Keratinocyte (primary cell): ENCODE measurements around the gene GPC1. TPM values are rescaled to one million over a fixed set of nuclear protein-coding genes. Genes with fewer than 3 reads are reported as not detected.

Experiments used
- DNase-seq: peaks from one replicate; pipeline ENCODE4 v3.0.0-alpha.2; 2011; ENCODE audit warnings: low read depth, missing footprints, low spot score
- FAIRE-seq: peaks from 2 replicates; lab custom pipeline; 2011; peaks lifted over from hg19 to GRCh38; lab: Jason Lieb, UNC
- H2AFZ ChIP-seq: 2 replicates; pipeline ENCODE4 v1.6.0; 2012; ENCODE audit warnings: low read length, control low read depth, inconsistent platforms; ENCODE audit not compliant: control insufficient read depth
- H3K27ac ChIP-seq: 2 replicates; pipeline ENCODE4 v1.5.1; 2011; ENCODE audit warnings: low read length; ENCODE audit not compliant: control insufficient read depth, insufficient read depth
- H3K27me3 ChIP-seq: 3 replicates; pipeline ENCODE4 v1.6.0; 2011; ENCODE audit warnings: low read length; ENCODE audit not compliant: control insufficient read depth, insufficient read depth; ENCODE audit errors: extremely low read depth
- H3K36me3 ChIP-seq, 2 experiments: 2 replicates in 1 of 2; 3 replicates in 1 of 2; pipeline ENCODE4 v1.5.1; 2011; ENCODE audit warnings: low read length in 2 of 2, mild to moderate bottlenecking in 1 of 2; ENCODE audit not compliant: control insufficient read depth in 2 of 2, insufficient read depth in 2 of 2; ENCODE audit errors: extremely low read depth in 1 of 2
- H3K4me1 ChIP-seq: 3 replicates; pipeline ENCODE4 v1.5.1; 2011; ENCODE audit warnings: low read length; ENCODE audit not compliant: control insufficient read depth, insufficient read depth; ENCODE audit errors: extremely low read depth
- H3K4me2 ChIP-seq: 3 replicates; pipeline ENCODE4 v1.6.0; 2011; ENCODE audit warnings: low read depth, low read length; ENCODE audit not compliant: control insufficient read depth, insufficient read depth; ENCODE audit errors: extremely low read depth
- H3K4me3 ChIP-seq, 3 experiments: fragments of 200-600 bp in 1 of 3; sonication (generic) in 1 of 3; 2 replicates in 2 of 3; 3 replicates in 1 of 3; pipeline ENCODE4 v1.5.1; 2011 to 2016; ENCODE audit warnings: low read length in 3 of 3, mild to moderate bottlenecking in 3 of 3, control low read depth in 2 of 3, inconsistent platforms in 1 of 3, low read depth in 1 of 3, mixed read lengths in 1 of 3, mixed run types in 1 of 3, moderate library complexity in 1 of 3; ENCODE audit not compliant: control insufficient read depth in 2 of 3, insufficient read depth in 2 of 3; ENCODE audit errors: extremely low read depth in 1 of 3
- H3K79me2 ChIP-seq: 2 replicates; pipeline ENCODE4 v1.6.0; 2012; ENCODE audit warnings: low read length; ENCODE audit not compliant: control insufficient read depth, insufficient read depth
- H3K9ac ChIP-seq: 3 replicates; pipeline ENCODE4 v1.6.0; 2011; ENCODE audit warnings: low read length; ENCODE audit not compliant: control insufficient read depth, insufficient read depth; ENCODE audit errors: extremely low read depth
- H3K9me1 ChIP-seq: 3 replicates; pipeline ENCODE4 v1.6.0; 2011; ENCODE audit warnings: low read length; ENCODE audit not compliant: control insufficient read depth, insufficient read depth; ENCODE audit errors: extremely low read depth
- H3K9me3 ChIP-seq: 2 replicates; pipeline ENCODE4 v1.5.1; 2012; ENCODE audit warnings: low read depth, low read length; ENCODE audit not compliant: control insufficient read depth
- H4K20me1 ChIP-seq: 3 replicates; pipeline ENCODE4 v1.6.0; 2011; ENCODE audit warnings: low read length; ENCODE audit not compliant: control insufficient read depth, insufficient read depth; ENCODE audit errors: extremely low read depth
- EZH2 ChIP-seq: IDR thresholded peaks from one replicate; pipeline ENCODE4 v1.6.1; 2012; ENCODE audit warnings: inconsistent platforms, mild to moderate bottlenecking, low read length, moderate library complexity
- dilution Hi-C: fragments of 300-500 bp; cut with MboI; formaldehyde crosslinking; loops from one replicate; pipeline ENCODE4 v1.7.0; 2020; ENCODE audit warnings: low sequenced_read_pairs; ENCODE audit not compliant: extremely low pct_ligation_motif_present
- polyA plus RNA-seq, 5 experiments: library from polyadenylated mRNA; depleted of rRNA in 3 of 5; stranded (reverse) in 3 of 5; stranded (forward) in 1 of 5; unstranded in 1 of 5; fragments of >200 nt; gene quantifications; 1 replicate in 1 of 5; 2 replicates in 3 of 5; 3 replicates in 1 of 5; pipeline versions ENCODE4 v1.2.1 to v1.2.3, GENCODE V29; 2011 to 2012; ENCODE audit warnings: missing spikeins in 2 of 5, low read depth in 1 of 5, low replicate concordance in 1 of 5
- TF ChIP-seq, protein P1 (sequence below), 3 experiments: IDR thresholded peaks in 1 of 3; conservative IDR thresholded peaks in 1 of 3; optimal IDR thresholded peaks in 1 of 3; 2 replicates in 2 of 3; 3 replicates in 1 of 3; pipeline versions ENCODE3 to v1.5.1; 2011; ENCODE audit warnings: low read length in 3 of 3, mild to moderate bottlenecking in 3 of 3, moderate library complexity in 2 of 3, control low read depth in 1 of 3, inconsistent platforms in 1 of 3; ENCODE audit not compliant: insufficient read depth in 2 of 3; ENCODE audit errors: extremely low read depth in 1 of 3

Gene GPC1
- polyA plus RNA-seq, 1 donor (not counting 4 experiments of a cell fraction or from before 2014, with no cell fraction given), result 46.6 TPM

GRCh38 chr2:240412975-240413812 is 22.3 kb upstream of the GPC1 start:
- no peak for FAIRE-seq
- peaks cover 4% of the 10 kb centered on the region for H3K27me3 ChIP-seq
- dilution Hi-C loops, result no loop called here
- no peak overlapping the region for H3K27ac ChIP-seq
- TF ChIP-seq, protein P1, sequence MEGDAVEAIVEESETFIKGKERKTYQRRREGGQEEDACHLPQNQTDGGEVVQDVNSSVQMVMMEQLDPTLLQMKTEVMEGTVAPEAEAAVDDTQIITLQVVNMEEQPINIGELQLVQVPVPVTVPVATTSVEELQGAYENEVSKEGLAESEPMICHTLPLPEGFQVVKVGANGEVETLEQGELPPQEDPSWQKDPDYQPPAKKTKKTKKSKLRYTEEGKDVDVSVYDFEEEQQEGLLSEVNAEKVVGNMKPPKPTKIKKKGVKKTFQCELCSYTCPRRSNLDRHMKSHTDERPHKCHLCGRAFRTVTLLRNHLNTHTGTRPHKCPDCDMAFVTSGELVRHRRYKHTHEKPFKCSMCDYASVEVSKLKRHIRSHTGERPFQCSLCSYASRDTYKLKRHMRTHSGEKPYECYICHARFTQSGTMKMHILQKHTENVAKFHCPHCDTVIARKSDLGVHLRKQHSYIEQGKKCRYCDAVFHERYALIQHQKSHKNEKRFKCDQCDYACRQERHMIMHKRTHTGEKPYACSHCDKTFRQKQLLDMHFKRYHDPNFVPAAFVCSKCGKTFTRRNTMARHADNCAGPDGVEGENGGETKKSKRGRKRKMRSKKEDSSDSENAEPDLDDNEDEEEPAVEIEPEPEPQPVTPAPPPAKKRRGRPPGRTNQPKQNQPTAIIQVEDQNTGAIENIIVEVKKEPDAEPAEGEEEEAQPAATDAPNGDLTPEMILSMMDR (optimal IDR thresholded peaks at IDR 0.05 in 1 of 3, IDR thresholded peaks at IDR 0.05 in 1 of 3, conservative IDR thresholded peaks at IDR 0.05 in 1 of 3; ENCODE audit: extremely low read depth in 1 of 3, insufficient read depth in 2 of 3, low read length in 3 of 3), result no peak
- TF ChIP-seq EZH2, result no peak
- no peak for DNase-seq
- H3K4me2 ChIP-seq, result no peak overlapping the region
- H3K9ac ChIP-seq, result no peak overlapping the region
- H3K79me2 ChIP-seq, result no peaks in the 10 kb centered on the region
- no peaks in the 10 kb centered on the region for H3K36me3 ChIP-seq
- H3K9me3 ChIP-seq, result no peaks in the 10 kb centered on the region
- H3K9me1 ChIP-seq, result no peaks in the 10 kb centered on the region
- no peak overlapping the region for H3K4me3 ChIP-seq
- no peaks in the 10 kb centered on the region for H4K20me1 ChIP-seq
- no peak overlapping the region for H2AFZ ChIP-seq
- no peaks in the 10 kb centered on the region for H3K4me1 ChIP-seq

DNA sequence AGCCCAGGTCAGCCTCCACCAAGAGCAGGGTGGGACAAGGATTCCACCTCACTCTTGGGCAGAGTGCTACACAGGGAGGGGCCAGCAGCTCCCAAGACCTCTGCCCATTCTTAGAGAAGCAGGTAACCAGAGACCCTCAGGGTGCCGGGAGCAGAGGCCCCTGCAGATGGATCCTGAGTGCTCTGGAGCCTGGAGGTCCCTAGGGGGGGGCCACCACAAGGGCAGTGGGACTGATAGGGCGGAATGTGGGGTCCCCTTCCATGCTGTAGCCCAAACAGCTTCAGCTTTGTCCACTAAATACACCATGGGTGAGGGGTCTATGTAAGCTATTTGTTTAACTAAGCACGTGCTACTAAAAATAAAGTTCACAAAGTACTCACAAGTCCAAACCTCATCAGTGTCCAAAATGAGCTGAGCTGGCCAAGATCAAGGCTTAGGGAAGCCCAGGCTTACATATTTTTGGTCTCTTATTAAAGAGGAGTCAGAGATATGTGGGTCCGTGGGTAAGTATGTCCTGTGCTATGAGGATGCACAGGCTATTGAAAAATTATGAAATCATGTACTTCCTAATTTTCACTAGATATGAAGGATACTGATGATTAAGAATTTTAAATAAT is 21.5 kb upstream of the GPC1 start:
- Histone ChIP-seq H3K9ac (no peak overlapping the region), H3K4me1 (no peaks in the 10 kb centered on the region), H3K27me3 (peaks cover 4% of the 10 kb centered on the region), H3K4me3 (no peak overlapping the region), H3K9me1 (no peaks in the 10 kb centered on the region), H3K36me3 (no peaks in the 10 kb centered on the region), H3K9me3 (peaks cover 6% of the 10 kb centered on the region), H3K27ac (no peak overlapping the region), H2AFZ (no peak overlapping the region), H3K4me2 (no peak overlapping the region), H4K20me1 (no peaks in the 10 kb centered on the region), H3K79me2 (no peaks in the 10 kb centered on the region)
- TF ChIP-seq, protein P1 (optimal IDR thresholded peaks at IDR 0.05 in 1 of 3, IDR thresholded peaks at IDR 0.05 in 1 of 3, conservative IDR thresholded peaks at IDR 0.05 in 1 of 3; ENCODE audit: extremely low read depth in 1 of 3, insufficient read depth in 2 of 3, low read length in 3 of 3), result no peak
- no peak for TF ChIP-seq EZH2
- DNase-seq (no peak), FAIRE-seq (no peak)
- dilution Hi-C loops, result no loop called here
